SK-N-SH treated with all-trans-retinoic acid at 6 μM for 48 hours (cell line): Measurements from ENCODE around the gene VTI1A.

Experiments
- ATAC-seq: fragments of 200-7000 bp; cut with Tn5 transposase; 3 replicates; pipeline ENCODE4 v1.9.1; 2020; ENCODE audit warnings: mild to moderate bottlenecking, moderate library complexity
- ARNTL ChIP-seq: fragments of 450-650 bp; formaldehyde crosslinking; IDR thresholded peaks from 2 replicates; pipeline ENCODE4 v1.5.0; 2020; ENCODE audit warnings: low read depth, mild to moderate bottlenecking, moderate library complexity, borderline replicate concordance
- CREB5 ChIP-seq: fragments of 250-450 bp; sonication (Bioruptor Pico); IDR thresholded peaks from 2 replicates; pipeline ENCODE4 v1.5.1; 2020; ENCODE audit warnings: low read depth, mild to moderate bottlenecking, moderate library complexity
- CSDC2 ChIP-seq: fragments of 250-450 bp; sonication (Bioruptor Pico); IDR thresholded peaks from 2 replicates; pipeline ENCODE4 v1.5.0; 2020; ENCODE audit warnings: mild to moderate bottlenecking, moderate library complexity
- CSRNP3 ChIP-seq: fragments of 250-450 bp; sonication (Bioruptor Pico); IDR thresholded peaks from 2 replicates; pipeline ENCODE4 v1.5.1; 2021; ENCODE audit warnings: mild to moderate bottlenecking, moderate library complexity
- GLIS3 ChIP-seq: fragments of 250-450 bp; sonication (Bioruptor Pico); IDR thresholded peaks from 2 replicates; pipeline ENCODE4 v1.5.0; 2020; ENCODE audit warnings: mild to moderate bottlenecking, moderate library complexity
- ISL1 ChIP-seq: fragments of 250-450 bp; sonication (Bioruptor Pico); IDR thresholded peaks from 2 replicates; pipeline ENCODE4 v2.1.2; 2022; ENCODE audit warnings: mild to moderate bottlenecking, moderate library complexity
- OSR1 ChIP-seq: fragments of 250-450 bp; sonication (Bioruptor Pico); IDR thresholded peaks from 2 replicates; pipeline ENCODE4 v1.8.0; 2022; ENCODE audit warnings: moderate library complexity, mild to moderate bottlenecking, inconsistent platforms
- PATZ1 ChIP-seq: fragments of 250-450 bp; sonication (Bioruptor Pico); IDR thresholded peaks from 2 replicates; pipeline ENCODE4 v1.8.0; 2020; ENCODE audit warnings: mild to moderate bottlenecking, moderate library complexity, borderline replicate concordance
- POU6F1 ChIP-seq: fragments of 250-450 bp; sonication (Bioruptor Pico); IDR thresholded peaks from 2 replicates; pipeline ENCODE4 v1.8.0; 2021; ENCODE audit warnings: low read depth, mild to moderate bottlenecking, moderate library complexity, borderline replicate concordance
- RARB ChIP-seq: fragments of 250-450 bp; sonication (Bioruptor Pico); IDR thresholded peaks from 2 replicates; pipeline ENCODE4 v1.8.0; 2021; ENCODE audit warnings: mild to moderate bottlenecking, moderate library complexity
- SNAI2 ChIP-seq: fragments of 250-450 bp; sonication (Bioruptor Pico); IDR thresholded peaks from 2 replicates; pipeline ENCODE4 v1.5.0; 2020; ENCODE audit warnings: mild to moderate bottlenecking, moderate library complexity
- TCF4 ChIP-seq: fragments of 250-450 bp; sonication (Bioruptor Pico); IDR thresholded peaks from 2 replicates; pipeline ENCODE4 v1.8.0; 2021; ENCODE audit warnings: mild to moderate bottlenecking, moderate library complexity, borderline replicate concordance
- TOX ChIP-seq: fragments of 250-450 bp; sonication (Bioruptor Pico); IDR thresholded peaks from 2 replicates; pipeline ENCODE4 v1.8.0; 2021; ENCODE audit warnings: mild to moderate bottlenecking, moderate library complexity, borderline replicate concordance
- TSHZ2 ChIP-seq: fragments of 250-450 bp; sonication (Bioruptor Pico); IDR thresholded peaks from 2 replicates; pipeline ENCODE4 v1.5.0; 2020; ENCODE audit warnings: mild to moderate bottlenecking, moderate library complexity
- ZC3H10 ChIP-seq: fragments of 250-450 bp; sonication (Bioruptor Pico); IDR thresholded peaks from 2 replicates; pipeline ENCODE4 v1.5.1; 2021; ENCODE audit warnings: mild to moderate bottlenecking, moderate library complexity
- ZFP3 ChIP-seq: fragments of 250-450 bp; sonication (Bioruptor Pico); IDR thresholded peaks from 2 replicates; pipeline ENCODE4 v1.5.0; 2020; ENCODE audit warnings: mild to moderate bottlenecking, moderate library complexity
- ZFP30 ChIP-seq: fragments of 450-650 bp; formaldehyde crosslinking; IDR thresholded peaks from 2 replicates; pipeline ENCODE4 v1.5.0; 2022; ENCODE audit warnings: mild to moderate bottlenecking, moderate library complexity
- ZNF565 ChIP-seq: fragments of 450-650 bp; formaldehyde crosslinking; conservative IDR thresholded peaks from 2 replicates; pipeline ENCODE4 v1.5.0; 2020; ENCODE audit warnings: low read depth, mild to moderate bottlenecking, moderate library complexity
- ZNF70 ChIP-seq: fragments of 450-650 bp; formaldehyde crosslinking; IDR thresholded peaks from 2 replicates; pipeline ENCODE4 v1.5.0; 2020; ENCODE audit warnings: mild to moderate bottlenecking, moderate library complexity
- ZNF8 ChIP-seq: fragments of 450-650 bp; formaldehyde crosslinking; IDR thresholded peaks from 2 replicates; pipeline ENCODE4 v1.5.0; 2020; ENCODE audit warnings: mild to moderate bottlenecking, moderate library complexity

VTI1A gene

GRCh38 chr10:112619556-112619955, 172.5 kb downstream of the VTI1A start (continued):
- TF ChIP-seq RARB (CRISPR knock-in tag) (no peak), ZFP3 (CRISPR knock-in tag) (no peak), POU6F1 (CRISPR knock-in tag) (no peak), TOX (CRISPR knock-in tag) (no peak), CREB5 (CRISPR knock-in tag) (no peak), PATZ1 (CRISPR knock-in tag) (no peak), ARNTL (no peak)

- TF ChIP-seq CREB5 (CRISPR knock-in tag) (no peak), ZNF565 (CRISPR knock-in tag) (no peak), ZNF70 (CRISPR knock-in tag) (no peak), ISL1 (CRISPR knock-in tag) (peak; percentile 81)
- no peak for ATAC-seq
These were observed 175.8 kb downstream of the VTI1A start for GRCh38 chr10:112622786-112623185.

GRCh38 chr10:112624546-112625048, 177.6 kb downstream of the VTI1A start:
- no peak for TF ChIP-seq SNAI2 (CRISPR knock-in tag)
- TF ChIP-seq ZFP3 (CRISPR knock-in tag) = no peak
- TF ChIP-seq CSRNP3 = no peak
- no peak for TF ChIP-seq ZNF70 (CRISPR knock-in tag)
- no peak for ATAC-seq

- TF ChIP-seq GLIS3 (CRISPR knock-in tag) (no peak), ZNF565 (CRISPR knock-in tag) (no peak), ZFP3 (CRISPR knock-in tag) (no peak), SNAI2 (CRISPR knock-in tag) (no peak), ZNF8 (CRISPR knock-in tag) (no peak), ZC3H10 (no peak), OSR1 (no peak), TOX (CRISPR knock-in tag) (no peak), CSDC2 (CRISPR knock-in tag) (no peak), ZNF70 (CRISPR knock-in tag) (no peak), TSHZ2 (CRISPR knock-in tag) (no peak), CREB5 (CRISPR knock-in tag) (no peak), ZFP30 (CRISPR knock-in tag) (no peak), TCF4 (CRISPR knock-in tag) (no peak)
- no peak for ATAC-seq
These were observed 182.1 kb downstream of the VTI1A start for GRCh38 chr10:112628951-112629609.
